ENCODE measurements around the gene COG5. TPM values are rescaled to one million over a fixed set of nuclear protein-coding genes. Genes with fewer than 3 reads are reported as not detected.

The COG5 gene
- total and polyA plus RNA-seq, 2 of the 8 experiments (the other 6 are each of a cell fraction or from before 2014, with no cell fraction given), result 10.5 to 28.1 TPM

GRCh38 chr7:107251963-107252362 lies 311.8 kb downstream of the COG5 start:
- no peak overlapping the region for H3K4ac ChIP-seq (replicated peaks; ENCODE audit: insufficient read length, low read depth, low read length)
- WGBS, 2 experiments (ENCODE audit: extremely low coverage in 1 of 2, insufficient coverage in 1 of 2, insufficient read length in 1 of 2, insufficient replicate concordance in 2 of 2, low coverage in 1 of 2, low lambda C conversion rate in 2 of 2, missing lambda C conversion rate in 1 of 2), result 88% methylated on average over 3 of the region's 3 CpGs; no CpG with 5 or more reads in 1 of the 2 experiments
- POLR2A ChIA-PET (ENCODE audit: partially characterized antibody), result no interaction called here
- TF ChIP-seq USF2 (IDR thresholded peaks at IDR 0.05; ENCODE audit: low read length) (no peak), KDM5A (IDR thresholded peaks at IDR 0.05; ENCODE audit: low read length) (no peak), CHD2 (IDR thresholded peaks at IDR 0.05; ENCODE audit: low read length) (no peak), ATF3 (IDR thresholded peaks at IDR 0.05; ENCODE audit: insufficient read depth, low read depth, low read length) (no peak), RBBP5 (IDR thresholded peaks at IDR 0.05; ENCODE audit: borderline replicate concordance, low read depth, low read length) (no peak), NANOG (IDR thresholded peaks at IDR 0.05; ENCODE audit: insufficient read depth, low read depth, low read length, poor library complexity, severe bottlenecking) (no peak), HDAC6 (IDR thresholded peaks at IDR 0.05; ENCODE audit: low read depth, low read length) (no peak), CTBP2 (IDR thresholded peaks at IDR 0.05; ENCODE audit: borderline replicate concordance, insufficient read depth, insufficient read length, low read length) (no peak), TBP (IDR thresholded peaks at IDR 0.05; ENCODE audit: low read depth, low read length) (no peak), MAFK (IDR thresholded peaks at IDR 0.05; ENCODE audit: low read depth, low read length) (no peak)
- TF ChIP-seq, protein P1, sequence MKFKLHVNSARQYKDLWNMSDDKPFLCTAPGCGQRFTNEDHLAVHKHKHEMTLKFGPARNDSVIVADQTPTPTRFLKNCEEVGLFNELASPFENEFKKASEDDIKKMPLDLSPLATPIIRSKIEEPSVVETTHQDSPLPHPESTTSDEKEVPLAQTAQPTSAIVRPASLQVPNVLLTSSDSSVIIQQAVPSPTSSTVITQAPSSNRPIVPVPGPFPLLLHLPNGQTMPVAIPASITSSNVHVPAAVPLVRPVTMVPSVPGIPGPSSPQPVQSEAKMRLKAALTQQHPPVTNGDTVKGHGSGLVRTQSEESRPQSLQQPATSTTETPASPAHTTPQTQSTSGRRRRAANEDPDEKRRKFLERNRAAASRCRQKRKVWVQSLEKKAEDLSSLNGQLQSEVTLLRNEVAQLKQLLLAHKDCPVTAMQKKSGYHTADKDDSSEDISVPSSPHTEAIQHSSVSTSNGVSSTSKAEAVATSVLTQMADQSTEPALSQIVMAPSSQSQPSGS (IDR thresholded peaks at IDR 0.05; ENCODE audit: low read length), result no peak

More at GRCh38 chr7:107251963-107252362, 311.8 kb downstream of the COG5 start:
- Histone ChIP-seq H4K20me1 (replicated peaks in 1 of 2; ENCODE audit: control insufficient read depth in 1 of 2, insufficient read depth in 2 of 2, low read length in 2 of 2) (no peaks in the 10 kb centered on the region), H2BK12ac (ENCODE audit: low read depth, low read length) (no peak overlapping the region), H2BK15ac (ENCODE audit: low read length) (no peak overlapping the region), H2AK5ac (ENCODE audit: low read depth, low read length) (no peak overlapping the region), H3K23me2 (ENCODE audit: low read depth, low read length) (no peaks in the 10 kb centered on the region), H3K27me3 (replicated peaks in 1 of 4; ENCODE audit: control insufficient read depth in 3 of 4, extremely low read depth in 1 of 4, insufficient read depth in 3 of 4, low read length in 3 of 4) (no peaks in the 10 kb centered on the region), H3K79me2 (ENCODE audit: control insufficient read depth in 1 of 2, insufficient read depth in 2 of 2, low read length in 2 of 2) (no peaks in the 10 kb centered on the region), H3K14ac (ENCODE audit: insufficient read length) (no peak overlapping the region), H3K9me3 (ENCODE audit: insufficient read depth in 2 of 2, low read depth in 1 of 2, low read length in 1 of 2) (no peaks in the 10 kb centered on the region), H3K27ac (ENCODE audit: low read depth, low read length) (no peak overlapping the region), H3K56ac (replicated peaks; ENCODE audit: insufficient read length, low read depth, low read length) (no peak overlapping the region), H3K79me1 (ENCODE audit: low read depth, low read length) (no peaks in the 10 kb centered on the region), H4K5ac (ENCODE audit: insufficient read length, low read depth, low read length) (no peak overlapping the region), H2BK20ac (ENCODE audit: low read length) (no peak overlapping the region), H2AFZ (ENCODE audit: low read length) (no peak overlapping the region), H3K18ac (ENCODE audit: extremely low read depth, low read length) (no peak overlapping the region), H3K36me3 (ENCODE audit: control insufficient read depth in 2 of 4, insufficient read depth in 4 of 4, low read length in 3 of 4) (no peaks in the 10 kb centered on the region; a peak in 1 of 8 replicates), H3K4me1 (replicated peaks in 1 of 4; ENCODE audit: control insufficient read depth in 3 of 4, insufficient read depth in 4 of 4, low read length in 3 of 4) (no peaks in the 10 kb centered on the region), H4K91ac (replicated peaks; ENCODE audit: insufficient read length, low read length) (no peak overlapping the region), H2BK5ac (ENCODE audit: low read depth, low read length) (no peak overlapping the region), H3K23ac (ENCODE audit: insufficient read length) (no peak overlapping the region), H3K4me2 (ENCODE audit: insufficient read depth in 1 of 2, low read depth in 2 of 2, low read length in 2 of 2) (no peak overlapping the region), H3K9ac (replicated peaks in 1 of 4; ENCODE audit: extremely low read depth in 1 of 4, low read depth in 3 of 4, low read length in 3 of 4) (no peak overlapping the region), H4K8ac (ENCODE audit: extremely low read depth, insufficient read depth, low read length) (no peak overlapping the region), H2BK120ac (replicated peaks; ENCODE audit: low read depth, low read length) (no peak overlapping the region), H3K4me3 (ENCODE audit: extremely low read depth in 1 of 4, insufficient read depth in 2 of 4, low read depth in 3 of 4, low read length in 4 of 4) (no peak overlapping the region)
- DNase-seq (ENCODE audit: low read depth in 1 of 2, low spot score in 2 of 2) (no peak), FAIRE-seq (no peak)
- CTCF ChIA-PET (ENCODE audit: partially characterized antibody), result interaction anchor here (0.9 kb wide), 1 partner anchor 50 kb away, joined by 3 read pairs; no protein-coding TSS in a partner anchor
